Fibroblast of gingiva (primary cell): ENCODE measurements around the gene DNA2.

Source experiments
- DNase-seq: peaks from one replicate; pipeline ENCODE4 v3.0.0-alpha.2; 2011; ENCODE audit warnings: low read depth

Gene DNA2

GRCh38 chr10:68364101-68364886, 107.5 kb downstream of the DNA2 start:
- DNase-seq, result peak; percentile 69
